Measurements from ENCODE around the gene CLEC11A.

CLEC11A gene

DNA sequence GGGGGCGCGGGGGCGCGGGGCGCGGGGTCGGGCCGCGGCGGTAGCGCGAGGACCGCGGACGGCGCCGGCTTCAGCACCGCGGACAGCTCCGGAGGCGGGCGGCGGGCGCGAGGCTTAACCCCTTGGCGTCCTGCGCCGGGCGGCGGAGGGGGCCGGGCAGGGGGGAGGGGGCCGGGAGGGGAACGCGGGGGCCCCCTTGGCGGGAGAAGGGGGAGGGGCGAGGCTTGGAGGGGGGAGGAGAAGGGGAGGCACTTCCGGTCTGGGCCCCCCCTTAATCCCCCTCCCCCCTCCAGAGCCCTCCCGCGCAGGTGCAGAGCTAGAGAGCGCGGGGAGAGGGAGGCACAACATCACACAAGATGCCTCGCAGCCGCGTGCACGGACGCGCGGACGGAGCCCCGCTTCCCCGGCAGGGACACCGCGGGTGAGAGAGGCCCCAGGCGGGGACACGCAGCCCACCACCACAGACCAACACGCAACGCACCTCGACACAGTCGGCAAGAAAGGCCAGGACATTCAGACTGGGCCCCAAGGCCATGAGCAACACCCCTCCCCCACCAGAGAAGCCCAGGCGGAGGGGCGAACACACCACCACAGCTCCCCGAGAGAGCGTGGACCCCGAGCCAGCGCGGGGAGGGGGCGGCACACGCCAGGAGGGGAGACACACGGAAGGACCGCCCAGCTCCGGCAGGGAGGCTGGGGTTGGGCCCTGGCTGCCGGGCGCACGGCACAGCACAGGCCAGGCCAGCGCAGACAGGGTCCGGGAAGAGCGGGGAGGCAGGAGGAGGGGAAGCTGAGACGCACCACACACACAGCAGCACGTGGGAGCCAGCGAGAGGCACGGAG is 27.7 kb upstream of the CLEC11A start:
- no peaks in the 10 kb centered on the region for H3K4me1 ChIP-seq (ENCODE audit: low read length)
- no peaks in the 10 kb centered on the region for H3K36me3 ChIP-seq (replicated peaks; ENCODE audit: insufficient read depth, low read length)
- H2AFZ ChIP-seq (ENCODE audit: low read length), result no peak overlapping the region
- no peak overlapping the region for H3K4me2 ChIP-seq (ENCODE audit: low read depth, low read length)
- H3K9ac ChIP-seq (ENCODE audit: low read length), result no peak overlapping the region
- H3K79me2 ChIP-seq (ENCODE audit: low read length), result no peaks in the 10 kb centered on the region
- no peak for TF ChIP-seq EZH2 (optimal IDR thresholded peaks at IDR 0.05; ENCODE audit: low read depth, low read length)
- TF ChIP-seq, protein P1, sequence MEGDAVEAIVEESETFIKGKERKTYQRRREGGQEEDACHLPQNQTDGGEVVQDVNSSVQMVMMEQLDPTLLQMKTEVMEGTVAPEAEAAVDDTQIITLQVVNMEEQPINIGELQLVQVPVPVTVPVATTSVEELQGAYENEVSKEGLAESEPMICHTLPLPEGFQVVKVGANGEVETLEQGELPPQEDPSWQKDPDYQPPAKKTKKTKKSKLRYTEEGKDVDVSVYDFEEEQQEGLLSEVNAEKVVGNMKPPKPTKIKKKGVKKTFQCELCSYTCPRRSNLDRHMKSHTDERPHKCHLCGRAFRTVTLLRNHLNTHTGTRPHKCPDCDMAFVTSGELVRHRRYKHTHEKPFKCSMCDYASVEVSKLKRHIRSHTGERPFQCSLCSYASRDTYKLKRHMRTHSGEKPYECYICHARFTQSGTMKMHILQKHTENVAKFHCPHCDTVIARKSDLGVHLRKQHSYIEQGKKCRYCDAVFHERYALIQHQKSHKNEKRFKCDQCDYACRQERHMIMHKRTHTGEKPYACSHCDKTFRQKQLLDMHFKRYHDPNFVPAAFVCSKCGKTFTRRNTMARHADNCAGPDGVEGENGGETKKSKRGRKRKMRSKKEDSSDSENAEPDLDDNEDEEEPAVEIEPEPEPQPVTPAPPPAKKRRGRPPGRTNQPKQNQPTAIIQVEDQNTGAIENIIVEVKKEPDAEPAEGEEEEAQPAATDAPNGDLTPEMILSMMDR (IDR thresholded peaks at IDR 0.05; ENCODE audit: low read length), result no peak
- no peak for TF ChIP-seq EZH2phosphoT487 (IDR thresholded peaks at IDR 0.05; ENCODE audit: low read length)
- H3K27ac ChIP-seq (ENCODE audit: low read length), result no peak overlapping the region
- H3K4me3 ChIP-seq (ENCODE audit: low read length), result no peak overlapping the region
- H3K27me3 ChIP-seq (replicated peaks; ENCODE audit: insufficient read depth, low read length), result peaks cover 8% of the 10 kb centered on the region; the same call in 1 of the 2 replicates
- H4K20me1 ChIP-seq (ENCODE audit: insufficient read depth, low read length), result no peaks in the 10 kb centered on the region
- H3K9me2 ChIP-seq (replicated peaks; ENCODE audit: insufficient read depth, low read length), result no peaks in the 10 kb centered on the region
- H3F3A ChIP-seq (ENCODE audit: insufficient read depth, low read length), result no peaks in the 10 kb centered on the region
- H3K9me3 ChIP-seq (replicated peaks; ENCODE audit: insufficient read depth, low read length), result no peaks in the 10 kb centered on the region
- no peak for DNase-seq

DNA sequence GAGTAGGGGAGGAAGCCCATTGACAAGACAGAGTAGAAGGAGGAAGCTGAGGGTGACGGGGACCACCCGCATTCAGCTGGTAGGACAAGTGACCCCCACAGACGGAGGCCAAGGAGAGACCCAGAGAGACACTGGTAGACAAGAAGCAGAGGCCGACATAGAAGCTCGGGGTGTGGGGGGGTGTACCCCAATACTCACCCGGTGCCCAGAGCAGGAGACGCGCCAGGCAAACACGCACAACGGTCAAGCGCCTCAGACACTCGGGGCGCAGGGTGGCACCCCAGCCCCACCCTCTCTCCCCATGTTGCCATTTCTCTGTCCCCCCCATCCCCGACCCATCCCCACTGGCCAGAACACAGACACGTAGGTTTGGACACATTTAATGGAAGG is 27.1 kb upstream of the CLEC11A start:
- no peaks in the 10 kb centered on the region for H3K4me1 ChIP-seq (ENCODE audit: low read length)
- H3F3A ChIP-seq (ENCODE audit: insufficient read depth, low read length), result no peaks in the 10 kb centered on the region
- peaks cover 9% of the 10 kb centered on the region; the same call in 1 of the 2 replicates for H3K27me3 ChIP-seq (replicated peaks; ENCODE audit: insufficient read depth, low read length)
- H3K9me2 ChIP-seq (replicated peaks; ENCODE audit: insufficient read depth, low read length), result no peaks in the 10 kb centered on the region
- H3K4me2 ChIP-seq (ENCODE audit: low read depth, low read length), result no peak overlapping the region
- no peak overlapping the region for H3K27ac ChIP-seq (ENCODE audit: low read length)
- no peaks in the 10 kb centered on the region for H3K79me2 ChIP-seq (ENCODE audit: low read length)
- no peak overlapping the region for H2AFZ ChIP-seq (ENCODE audit: low read length)
- no peak for TF ChIP-seq EZH2 (optimal IDR thresholded peaks at IDR 0.05; ENCODE audit: low read depth, low read length)
- TF ChIP-seq EZH2phosphoT487 (IDR thresholded peaks at IDR 0.05; ENCODE audit: low read length), result no peak
- TF ChIP-seq, protein P1 (IDR thresholded peaks at IDR 0.05; ENCODE audit: low read length), result no peak
- no peaks in the 10 kb centered on the region for H3K9me3 ChIP-seq (replicated peaks; ENCODE audit: insufficient read depth, low read length)
- H3K4me3 ChIP-seq (ENCODE audit: low read length), result no peak overlapping the region
- H3K36me3 ChIP-seq (replicated peaks; ENCODE audit: insufficient read depth, low read length), result no peaks in the 10 kb centered on the region
- H3K9ac ChIP-seq (ENCODE audit: low read length), result no peak overlapping the region
- DNase-seq, result no peak
- H4K20me1 ChIP-seq (ENCODE audit: insufficient read depth, low read length), result no peaks in the 10 kb centered on the region

DNA sequence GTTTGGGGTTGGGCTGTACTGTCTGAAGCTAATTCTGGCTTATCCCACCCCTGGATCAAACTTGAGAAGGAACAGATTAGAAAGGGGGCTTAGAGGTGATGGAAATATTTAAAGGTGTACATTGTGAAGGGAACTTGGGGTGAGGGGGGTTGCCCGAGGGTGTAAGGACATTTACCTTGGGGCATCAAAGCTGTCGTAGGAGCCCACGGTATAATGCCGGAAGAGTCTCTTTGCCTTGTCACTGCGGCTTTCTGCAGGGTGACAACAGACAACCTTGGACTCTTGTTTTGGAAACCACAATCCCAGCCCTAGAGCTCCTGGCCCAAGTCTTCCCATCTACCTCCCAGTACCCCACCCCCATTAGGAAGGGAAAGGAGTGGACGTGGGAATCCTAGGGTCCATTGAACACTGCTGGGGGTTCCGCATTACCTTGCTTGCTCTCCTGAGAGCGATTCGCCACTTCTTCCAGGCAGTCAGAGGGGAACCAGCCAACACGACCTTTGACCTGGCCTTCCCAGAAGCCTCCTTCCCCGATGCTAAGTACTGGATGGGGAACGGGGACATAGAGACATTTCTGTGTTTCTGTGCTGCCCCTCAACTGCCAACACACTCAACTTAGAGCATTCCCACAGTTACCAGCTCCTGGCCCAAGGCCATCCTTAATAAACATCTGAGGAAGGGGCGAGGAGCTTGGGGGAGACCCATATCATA is 25.6 kb upstream of the CLEC11A start:
- H3K9ac ChIP-seq (ENCODE audit: low read length), result no peak overlapping the region
- H4K20me1 ChIP-seq (ENCODE audit: insufficient read depth, low read length), result no peaks in the 10 kb centered on the region
- no peak overlapping the region for H2AFZ ChIP-seq (ENCODE audit: low read length)
- no peaks in the 10 kb centered on the region for H3K79me2 ChIP-seq (ENCODE audit: low read length)
- H3K4me2 ChIP-seq (ENCODE audit: low read depth, low read length), result no peak overlapping the region
- no peaks in the 10 kb centered on the region for H3K9me3 ChIP-seq (replicated peaks; ENCODE audit: insufficient read depth, low read length)
- no peaks in the 10 kb centered on the region for H3K9me2 ChIP-seq (replicated peaks; ENCODE audit: insufficient read depth, low read length)
- H3K4me3 ChIP-seq (ENCODE audit: low read length), result no peak overlapping the region
- TF ChIP-seq EZH2phosphoT487 (IDR thresholded peaks at IDR 0.05; ENCODE audit: low read length) (no peak), EZH2 (optimal IDR thresholded peaks at IDR 0.05; ENCODE audit: low read depth, low read length) (no peak)
- TF ChIP-seq, protein P1 (IDR thresholded peaks at IDR 0.05; ENCODE audit: low read length), result no peak
- H3F3A ChIP-seq (ENCODE audit: insufficient read depth, low read length), result no peaks in the 10 kb centered on the region
- H3K27me3 ChIP-seq (replicated peaks; ENCODE audit: insufficient read depth, low read length), result peaks cover 22% of the 10 kb centered on the region
- no peak overlapping the region for H3K27ac ChIP-seq (ENCODE audit: low read length)
- H3K4me1 ChIP-seq (ENCODE audit: low read length), result no peaks in the 10 kb centered on the region
- DNase-seq, result no peak
- H3K36me3 ChIP-seq (replicated peaks; ENCODE audit: insufficient read depth, low read length), result no peaks in the 10 kb centered on the region
